IPS DF 4.7 (cell line): ENCODE results near the gene BLMH.
A peak's percentile ranks its signal among the peaks of the same experiment; 100 is the strongest.

Experiments
- DNase-seq: peaks from one replicate; pipeline ENCODE4 v3.0.0-alpha.2; 2013; ENCODE audit warnings: low spot score; ENCODE audit errors: extremely low read depth

Gene BLMH

GRCh38 chr17:30291543-30292285 is at the start of gene BLMH:
Gene BLMH, minus strand, starts transcription at chr17:30291944. Its CDS starts 125 bp downstream, at chr17:30291819.
- no peak for DNase-seq

GRCh38 chr17:30340801-30341356 is 49.1 kb upstream of the BLMH start:
- no peak for DNase-seq

- no peak for DNase-seq
Measured at GRCh38 chr17:30339086-30339485, 47.3 kb upstream of the BLMH start.

GRCh38 chr17:30337393-30337999 is 45.8 kb upstream of the BLMH start:
- DNase-seq = no peak

GRCh38 chr17:30336369-30337171 is 44.8 kb upstream of the BLMH start:
- DNase-seq = peak; percentile 53

- no peak for DNase-seq
Measured at GRCh38 chr17:30334421-30334820, 42.7 kb upstream of the BLMH start.

GRCh38 chr17:30333503-30334360 is 42.0 kb upstream of the BLMH start, which contains the start of gene TMIGD1:
Gene TMIGD1, minus strand, starts transcription at chr17:30334057. Its CDS starts 1,924 bp downstream, at chr17:30332133.
- no peak for DNase-seq

GRCh38 chr17:30332057-30332542 is 40.4 kb upstream of the BLMH start:
- no peak for DNase-seq

- DNase-seq = no peak
Measured at GRCh38 chr17:30326809-30327208, 35.1 kb upstream of the BLMH start.

GRCh38 chr17:30324723-30325122 is 33.0 kb upstream of the BLMH start:
- no peak for DNase-seq

GRCh38 chr17:30323895-30324319 is 32.2 kb upstream of the BLMH start:
- no peak for DNase-seq

- DNase-seq = no peak
Measured at GRCh38 chr17:30323262-30323894, 31.6 kb upstream of the BLMH start.

- no peak for DNase-seq
Measured at GRCh38 chr17:30321314-30321713, 29.6 kb upstream of the BLMH start.

GRCh38 chr17:30318155-30318554 is 26.4 kb upstream of the BLMH start:
- no peak for DNase-seq

- DNase-seq = no peak
Measured at GRCh38 chr17:30316736-30317135, 25.0 kb upstream of the BLMH start.

- DNase-seq = no peak
Measured at GRCh38 chr17:30315106-30315505, 23.4 kb upstream of the BLMH start.

GRCh38 chr17:30314474-30314873 is 22.7 kb upstream of the BLMH start:
- no peak for DNase-seq

GRCh38 chr17:30312226-30312625 is 20.5 kb upstream of the BLMH start:
- no peak for DNase-seq

- DNase-seq = no peak
Measured at GRCh38 chr17:30310562-30310961, 18.8 kb upstream of the BLMH start.

- no peak for DNase-seq
Measured at GRCh38 chr17:30309591-30309990, 17.8 kb upstream of the BLMH start.
